HUES64 (cell line): ENCODE data around the gene PCYT2.

Experiments
- H3K27ac ChIP-seq: 2 replicates; pipeline ENCODE4 v1.7.0; 2013; ENCODE audit warnings: low read depth, low read length, inconsistent platforms
- H3K27me3 ChIP-seq: 2 replicates; pipeline ENCODE4 v1.6.1; 2013; ENCODE audit warnings: mild to moderate bottlenecking, low read length; ENCODE audit not compliant: insufficient read depth
- H3K36me3 ChIP-seq: 2 replicates; pipeline ENCODE4 v1.6.1; 2013; ENCODE audit warnings: mild to moderate bottlenecking, low read length; ENCODE audit not compliant: insufficient read depth
- H3K4me1 ChIP-seq: 2 replicates; pipeline ENCODE4 v1.6.1; 2013; ENCODE audit warnings: mild to moderate bottlenecking, low read length, moderate library complexity; ENCODE audit not compliant: insufficient read depth
- H3K4me3 ChIP-seq: 2 replicates; pipeline ENCODE4 v1.5.1; 2013; ENCODE audit warnings: mild to moderate bottlenecking, low read length, moderate library complexity
- H3K9ac ChIP-seq: 2 replicates; pipeline ENCODE4 v1.6.1; 2013; ENCODE audit warnings: mild to moderate bottlenecking, low read depth, low read length
- H3K9me3 ChIP-seq: 2 replicates; pipeline ENCODE4 v1.6.1; 2013; ENCODE audit warnings: low read depth, low read length; ENCODE audit not compliant: insufficient read depth
- WGBS: fragments of 150-250, 120-280 bp; methylation state at CpG from one replicate; pipeline ENCODE4 v1.1.7; 2013; ENCODE audit warnings: missing lambda C conversion rate; 5-methylcytosine and 5-hydroxymethylcytosine counted together

The PCYT2 gene

GRCh38 chr17:81889602-81890001 lies 21.6 kb downstream of the PCYT2 start:
- H3K4me3 ChIP-seq, result peak overlapping the region; percentile 98
- H3K27ac ChIP-seq, result peak overlapping the region; percentile 26
- 93% methylated on average over 9 of the region's 9 CpGs for WGBS
- H3K9ac ChIP-seq, result peak overlapping the region; percentile 96; the same call in 1 of the 2 replicates
- no peaks in the 10 kb centered on the region for H3K9me3 ChIP-seq
- no peaks in the 10 kb centered on the region for H3K27me3 ChIP-seq
- no peaks in the 10 kb centered on the region for H3K4me1 ChIP-seq
- peaks cover 71% of the 10 kb centered on the region for H3K36me3 ChIP-seq

- H3K27ac ChIP-seq, result no peak overlapping the region
- no peaks in the 10 kb centered on the region for H3K9me3 ChIP-seq
- whole genome bisulfite sequencing, result 96% methylated on average over 16 of the region's 16 CpGs
- no peaks in the 10 kb centered on the region for H3K27me3 ChIP-seq
- H3K9ac ChIP-seq, result no peak overlapping the region
- peak overlapping the region; percentile 98; the same call in 1 of the 2 replicates for H3K4me3 ChIP-seq
- H3K4me1 ChIP-seq, result no peaks in the 10 kb centered on the region
- peaks cover 71% of the 10 kb centered on the region for H3K36me3 ChIP-seq
These were observed 22.1 kb downstream of the PCYT2 start for GRCh38 chr17:81888988-81889595.

GRCh38 chr17:81888105-81888987 lies 22.9 kb downstream of the PCYT2 start:
- H3K9me3 ChIP-seq, result no peaks in the 10 kb centered on the region
- no peak overlapping the region for H3K4me3 ChIP-seq
- no peak overlapping the region for H3K27ac ChIP-seq
- no peaks in the 10 kb centered on the region for H3K4me1 ChIP-seq
- no peaks in the 10 kb centered on the region for H3K27me3 ChIP-seq
- no peak overlapping the region for H3K9ac ChIP-seq
- 96% methylated on average over 44 of the region's 44 CpGs for WGBS
- peaks cover 69% of the 10 kb centered on the region for H3K36me3 ChIP-seq

- Histone ChIP-seq H3K9ac (no peak overlapping the region), H3K4me3 (no peak overlapping the region), H3K27me3 (no peaks in the 10 kb centered on the region), H3K4me1 (no peaks in the 10 kb centered on the region), H3K9me3 (no peaks in the 10 kb centered on the region), H3K27ac (no peak overlapping the region), H3K36me3 (peaks cover 87% of the 10 kb centered on the region)
- 95% methylated on average over 11 of the region's 11 CpGs for WGBS
These were observed 25.2 kb downstream of the PCYT2 start for GRCh38 chr17:81885869-81886548.

- H3K4me3 ChIP-seq, result no peak overlapping the region
- 94% methylated on average over 10 of the region's 10 CpGs for WGBS
These were observed 25.7 kb downstream of the PCYT2 start for GRCh38 chr17:81885454-81885853.

GRCh38 chr17:81884968-81885367 lies 26.2 kb downstream of the PCYT2 start:
- no peak overlapping the region for H3K27ac ChIP-seq
- no peaks in the 10 kb centered on the region for H3K9me3 ChIP-seq
- H3K4me3 ChIP-seq, result no peak overlapping the region
- H3K9ac ChIP-seq, result no peak overlapping the region
- H3K4me1 ChIP-seq, result no peaks in the 10 kb centered on the region
- no peaks in the 10 kb centered on the region for H3K27me3 ChIP-seq
- WGBS, result 94% methylated on average over 5 of the region's 5 CpGs
- H3K36me3 ChIP-seq, result peaks cover 88% of the 10 kb centered on the region

More at GRCh38 chr17:81885454-81885853, 25.7 kb downstream of the PCYT2 start:
- Histone ChIP-seq H3K36me3 (peaks cover 89% of the 10 kb centered on the region), H3K27ac (no peak overlapping the region), H3K9me3 (no peaks in the 10 kb centered on the region), H3K4me1 (no peaks in the 10 kb centered on the region), H3K27me3 (no peaks in the 10 kb centered on the region), H3K9ac (no peak overlapping the region)

GRCh38 chr17:81884520-81884919 lies 26.7 kb downstream of the PCYT2 start:
- H3K9me3 ChIP-seq, result no peaks in the 10 kb centered on the region
- no peaks in the 10 kb centered on the region for H3K4me1 ChIP-seq
- no peak overlapping the region for H3K27ac ChIP-seq
- H3K27me3 ChIP-seq, result no peaks in the 10 kb centered on the region
- 93% methylated on average over 11 of the region's 11 CpGs for WGBS
- no peak overlapping the region for H3K9ac ChIP-seq
- H3K4me3 ChIP-seq, result no peak overlapping the region
- H3K36me3 ChIP-seq, result peaks cover 88% of the 10 kb centered on the region

GRCh38 chr17:81879121-81879520 lies 32.1 kb downstream of the PCYT2 start:
- no peaks in the 10 kb centered on the region for H3K27me3 ChIP-seq
- no peak overlapping the region for H3K4me3 ChIP-seq
- WGBS, result 95% methylated on average over 5 of the region's 5 CpGs
- H3K4me1 ChIP-seq, result no peaks in the 10 kb centered on the region
- peaks cover 54% of the 10 kb centered on the region for H3K36me3 ChIP-seq
- H3K9me3 ChIP-seq, result no peaks in the 10 kb centered on the region
- no peak overlapping the region for H3K27ac ChIP-seq
- no peak overlapping the region for H3K9ac ChIP-seq

GRCh38 chr17:81878294-81878693 lies 32.9 kb downstream of the PCYT2 start:
- peaks cover 50% of the 10 kb centered on the region for H3K36me3 ChIP-seq
- no peak overlapping the region for H3K27ac ChIP-seq
- H3K9me3 ChIP-seq, result no peaks in the 10 kb centered on the region
- no peaks in the 10 kb centered on the region for H3K4me1 ChIP-seq
- WGBS, result 98% methylated on average over 3 of the region's 3 CpGs
- H3K27me3 ChIP-seq, result no peaks in the 10 kb centered on the region
- H3K4me3 ChIP-seq, result no peak overlapping the region
- no peak overlapping the region for H3K9ac ChIP-seq

- Histone ChIP-seq H3K27ac (no peak overlapping the region), H3K4me3 (no peak overlapping the region), H3K4me1 (no peaks in the 10 kb centered on the region), H3K9ac (no peak overlapping the region), H3K36me3 (peaks cover 45% of the 10 kb centered on the region), H3K9me3 (no peaks in the 10 kb centered on the region), H3K27me3 (no peaks in the 10 kb centered on the region)
- WGBS, result 95% methylated on average over 5 of the region's 5 CpGs
These were observed 33.6 kb downstream of the PCYT2 start for GRCh38 chr17:81877569-81877968.
